Hypothalamus (tissue), 51 donors: ENCODE measurements around the gene FYN.
"Not testable (repeated sequence)": the region's sequence is repeated elsewhere in the genome, so short reads cannot be mapped to it uniquely, and the experiment has no call there.

Experiments used
- DNase-seq, 51 donors: peaks; one replicate each; lab custom pipeline; 2025; lab: John Stamatoyannopoulos, UW

Gene FYN

GRCh38 chr6:111692327-111693164 lies 180.7 kb downstream of the FYN start:
- peak in 19 of 51 donors; percentile 12 to 52 (median 26) for DNase-seq

- no peak for DNase-seq
Measured at GRCh38 chr6:111691345-111692225, 181.7 kb downstream of the FYN start.

- no peak for DNase-seq
Measured at GRCh38 chr6:111689946-111690345, 183.3 kb downstream of the FYN start.

GRCh38 chr6:111689419-111689818 lies 183.8 kb downstream of the FYN start:
- DNase-seq: no peak

- no peak for DNase-seq
Measured at GRCh38 chr6:111688331-111688730, 184.9 kb downstream of the FYN start.

GRCh38 chr6:111687652-111688051 lies 185.6 kb downstream of the FYN start:
- no peak for DNase-seq

GRCh38 chr6:111686932-111687266 lies 186.4 kb downstream of the FYN start:
- DNase-seq: no peak

- peak in 24 of 51 donors; percentile 10 to 73 (median 36) for DNase-seq
Measured at GRCh38 chr6:111686249-111686931, 186.9 kb downstream of the FYN start.

GRCh38 chr6:111685526-111685925 lies 187.7 kb downstream of the FYN start:
- DNase-seq: no peak

GRCh38 chr6:111685058-111685457 lies 188.2 kb downstream of the FYN start:
- no peak for DNase-seq

GRCh38 chr6:111683749-111684267 lies 189.4 kb downstream of the FYN start:
- no peak for DNase-seq

- DNase-seq: no peak
Measured at GRCh38 chr6:111683157-111683556, 190.1 kb downstream of the FYN start.

- DNase-seq: no peak
Measured at GRCh38 chr6:111681860-111682259, 191.4 kb downstream of the FYN start.

GRCh38 chr6:111680811-111681609 lies 192.2 kb downstream of the FYN start:
- DNase-seq: not testable (repeated sequence)

- peak in 9 of 51 donors; percentile 21 to 43 (median 30) for DNase-seq
Measured at GRCh38 chr6:111680015-111680712, 193.1 kb downstream of the FYN start.

- no peak for DNase-seq
Measured at GRCh38 chr6:111679126-111679858, 194.0 kb downstream of the FYN start.

- DNase-seq: no peak
Measured at GRCh38 chr6:111677249-111677990, 195.8 kb downstream of the FYN start.

GRCh38 chr6:111676383-111676782 lies 196.9 kb downstream of the FYN start:
- no peak for DNase-seq
